ENCODE data around the gene STX11. TPM values are rescaled to one million over a fixed set of nuclear protein-coding genes. Genes with fewer than 3 reads are reported as not detected.

The STX11 gene
- total and polyA plus RNA-seq, 10 of the 15 experiments (the other 5 are each of a cell fraction or from before 2014, with no cell fraction given) = 0.66 to 38.1 (median 19.8) TPM

- Histone ChIP-seq H3K4me1 (ENCODE audit: control insufficient read depth, insufficient read depth, low read length) (no peaks in the 10 kb centered on the region), H3K4me2 (ENCODE audit: control insufficient read depth, insufficient read depth) (no peak overlapping the region), H3K9ac (ENCODE audit: control insufficient read depth, insufficient read depth, low read length) (no peak overlapping the region), H3K79me2 (ENCODE audit: control insufficient read depth, insufficient read depth, low read length) (no peaks in the 10 kb centered on the region), H3K36me3 (ENCODE audit: control insufficient read depth in 2 of 2, insufficient read depth in 2 of 2, low read length in 1 of 2) (no peaks in the 10 kb centered on the region), H3K27ac (ENCODE audit: control insufficient read depth, insufficient read depth) (no peak overlapping the region), H4K20me1 (ENCODE audit: control insufficient read depth, insufficient read depth) (no peaks in the 10 kb centered on the region), H3K9me3 (replicated peaks; ENCODE audit: control insufficient read depth, insufficient read depth, low read length) (peaks cover 7% of the 10 kb centered on the region; the same call in 2 of the 3 replicates), H2AFZ (ENCODE audit: control insufficient read depth, low read depth, low read length) (no peak overlapping the region), H3K4me3 (no peak overlapping the region), H3K27me3 (replicated peaks in 1 of 2; ENCODE audit: control insufficient read depth in 2 of 2, insufficient read depth in 2 of 2, low read length in 1 of 2) (no peaks in the 10 kb centered on the region)
- DNase-seq (ENCODE audit: low read depth, low spot score) (no peak), ATAC-seq (no peak), FAIRE-seq (no peak)
- in situ Hi-C loops (cut with MboI) = no loop called here
- intact Hi-C loops (cut with micrococcal nuclease; ENCODE audit: unreplicated experiment) = no loop called here
- CTCF ChIA-PET = no interaction called here
- POLR2A ChIA-PET = no interaction called here
- no TSS peak for BruUV-seq (replicated peaks)
- RAD21 ChIA-PET (ENCODE audit: unreplicated experiment) = no interaction called here
- TF ChIP-seq RAD51 (IDR thresholded peaks at IDR 0.05) = no peak
- TF ChIP-seq ZBTB4 (CRISPR knock-in tag; IDR thresholded peaks at IDR 0.05) = no peak
- no peak for TF ChIP-seq ZBTB11 (CRISPR knock-in tag; IDR thresholded peaks at IDR 0.05)
- no peak for TF ChIP-seq MEF2A (IDR thresholded peaks at IDR 0.05; ENCODE audit: insufficient read depth, low read depth, low read length)
- no peak for TF ChIP-seq POLR2A (IDR thresholded peaks at IDR 0.05; ENCODE audit: low read depth, low read length)
- TF ChIP-seq ATF3 (IDR thresholded peaks at IDR 0.05; ENCODE audit: borderline replicate concordance, extremely low read depth, low read depth, low read length) = no peak
- no peak for TF ChIP-seq MYB (IDR thresholded peaks at IDR 0.05; ENCODE audit: borderline replicate concordance, low read depth, low read length)
- no peak for TF ChIP-seq SMARCA5 (IDR thresholded peaks at IDR 0.05)
- SMC1A ChIA-PET (ENCODE audit: uncharacterized antibody, unreplicated experiment) = interaction anchor here (1.4 to 1.8 kb wide), 2 partner anchors 11 to 91 kb away, joined by 3 to 6 read pairs; no protein-coding TSS in a partner anchor
- 84% methylated on average over 3 of the region's 3 CpGs for WGBS (ENCODE audit: insufficient coverage, insufficient replicate concordance, low lambda C conversion rate, missing lambda C conversion rate)
Observed at GRCh38 chr6:144195671-144196270, 45.5 kb downstream of the STX11 start.

Data from GM12878 (cell line).